Endothelial cell of umbilical vein (primary cell): Measurements from ENCODE around the gene GABARAP. TPM values are rescaled to one million over a fixed set of nuclear protein-coding genes. Genes with fewer than 3 reads are reported as not detected.
A peak's percentile ranks its signal among the peaks of the same experiment; 100 is the strongest.

ENCODE experiments used
- BruUV-seq: library from RNA; stranded (reverse); fragments of 400-500 nt; replicated peaks from 2 replicates; lab custom pipeline; 2021; lab: Mats Ljungman, UMichigan
- CTCF ChIA-PET: fragments of 300-600, 350-600 bp; sonication (Branson Sonifier 250); formaldehyde crosslinking; loops from one replicate; lab custom pipeline; 2021; ENCODE audit warnings: antibody characterized with exemption, inconsistent platforms; lab: Charles Lee
- POLR2A ChIA-PET: fragments of 300-600, 350-600 bp; sonication (Branson Sonifier 250); formaldehyde crosslinking; loops from one replicate; lab custom pipeline; 2021; ENCODE audit warnings: antibody characterized with exemption, inconsistent platforms; lab: Charles Lee
- DNase-seq: peaks from one replicate; pipeline ENCODE4 v3.0.0-alpha.2; 2011; ENCODE audit warnings: low read depth, low spot score
- FAIRE-seq: peaks from 2 replicates; lab custom pipeline; 2011; peaks lifted over from hg19 to GRCh38; lab: Jason Lieb, UNC
- H2AFZ ChIP-seq: 2 replicates; pipeline ENCODE4 v1.6.0; 2012; ENCODE audit warnings: low read depth, low read length, control low read depth, inconsistent platforms
- H3K27ac ChIP-seq: 2 replicates; pipeline ENCODE4 v1.5.1; 2011; ENCODE audit warnings: low read depth, mild to moderate bottlenecking, control low read depth, low read length, moderate library complexity; ENCODE audit not compliant: insufficient read depth
- H3K27me3 ChIP-seq, 2 experiments: 2 replicates each; pipeline versions ENCODE4 v1.6.0 to v1.6.1; 2011; ENCODE audit warnings: low read length in 2 of 2, mixed read lengths in 1 of 2; ENCODE audit not compliant: control insufficient read depth in 2 of 2, insufficient read depth in 2 of 2
- H3K36me3 ChIP-seq, 2 experiments: 2 replicates in 1 of 2; 3 replicates in 1 of 2; pipeline ENCODE4 v1.5.1; 2011; ENCODE audit warnings: low read length in 2 of 2, mild to moderate bottlenecking in 1 of 2, moderate library complexity in 1 of 2; ENCODE audit not compliant: control insufficient read depth in 2 of 2, insufficient read depth in 2 of 2; ENCODE audit errors: extremely low read depth in 1 of 2
- H3K4me1 ChIP-seq: 3 replicates; pipeline ENCODE4 v1.5.1; 2011; ENCODE audit warnings: mild to moderate bottlenecking, low read length; ENCODE audit not compliant: control insufficient read depth, insufficient read depth; ENCODE audit errors: extremely low read depth
- H3K4me2 ChIP-seq: 2 replicates; pipeline ENCODE4 v1.6.1; 2011; ENCODE audit warnings: low read length, control low read depth, mixed read lengths; ENCODE audit not compliant: insufficient read depth
- H3K4me3 ChIP-seq, 3 experiments: fragments of 200-600 bp in 1 of 3; sonication (generic), shearing (Covaris generic) in 1 of 3; replicated peaks in 1 of 3; 2 replicates each; pipeline ENCODE4 v1.5.1; 2011 to 2016; ENCODE audit warnings: control low read depth in 3 of 3, low read length in 3 of 3, mild to moderate bottlenecking in 2 of 3, inconsistent platforms in 1 of 3, low read depth in 1 of 3, moderate library complexity in 1 of 3; ENCODE audit not compliant: insufficient read depth in 1 of 3
- H3K79me2 ChIP-seq: 2 replicates; pipeline ENCODE4 v1.6.0; 2012; ENCODE audit warnings: low read length, inconsistent platforms; ENCODE audit not compliant: control insufficient read depth, insufficient read depth
- H3K9ac ChIP-seq: replicated peaks from 2 replicates; pipeline ENCODE3; 2011; ENCODE audit warnings: low read length, control low read depth; ENCODE audit not compliant: insufficient read depth; ENCODE audit errors: extremely low read depth
- H3K9me1 ChIP-seq: replicated peaks from 3 replicates; pipeline ENCODE4 v1.6.0; 2011; ENCODE audit warnings: mild to moderate bottlenecking, low read length; ENCODE audit not compliant: control insufficient read depth, insufficient read depth; ENCODE audit errors: extremely low read depth
- H3K9me3 ChIP-seq: replicated peaks from 2 replicates; pipeline ENCODE4 v1.5.1; 2012; ENCODE audit warnings: low read length, inconsistent platforms; ENCODE audit not compliant: control insufficient read depth, insufficient read depth
- H4K20me1 ChIP-seq: replicated peaks from 2 replicates; pipeline ENCODE3; 2011; ENCODE audit warnings: mild to moderate bottlenecking, low read length; ENCODE audit not compliant: control insufficient read depth, insufficient read depth; ENCODE audit errors: extremely low read depth
- EZH2 ChIP-seq: IDR thresholded peaks from 2 replicates; pipeline ENCODE4 v1.6.1; 2012; ENCODE audit warnings: borderline replicate concordance, low read depth, mild to moderate bottlenecking, moderate library complexity, low read length, inconsistent platforms; ENCODE audit not compliant: severe bottlenecking
- FOS ChIP-seq: IDR thresholded peaks from 2 replicates; pipeline ENCODE4 v1.6.1; 2011; ENCODE audit warnings: mild to moderate bottlenecking, low read length, moderate library complexity, borderline replicate concordance; ENCODE audit not compliant: insufficient read depth
- GATA2 ChIP-seq: IDR thresholded peaks from 2 replicates; pipeline ENCODE4 v1.7.0; 2011; ENCODE audit warnings: low read depth, mild to moderate bottlenecking, moderate library complexity, mixed read lengths, low read length; ENCODE audit not compliant: insufficient read length, insufficient read depth
- JUN ChIP-seq: IDR thresholded peaks from 2 replicates; pipeline ENCODE4 v1.6.1; 2011; ENCODE audit warnings: borderline replicate concordance, low read depth; ENCODE audit not compliant: insufficient read length, insufficient read depth
- MYC ChIP-seq: IDR thresholded peaks from one replicate; pipeline ENCODE4 v1.6.1; 2011; ENCODE audit warnings: mild to moderate bottlenecking, low read depth, low read length
- POLR2A ChIP-seq: IDR thresholded peaks from 2 replicates; pipeline ENCODE4 v1.6.1; 2012; ENCODE audit warnings: low read depth, mild to moderate bottlenecking, control low read depth, low read length
- dilution Hi-C: fragments of 300-500 bp; cut with MboI; formaldehyde crosslinking; loops from one replicate; pipeline ENCODE4 v1.15.0; 2019; ENCODE audit warnings: low sequenced_read_pairs; ENCODE audit not compliant: extremely low pct_ligation_motif_present
- intact Hi-C: fragments of 100-400 bp; cut with micrococcal nuclease; formaldehyde crosslinking; loops from one replicate; pipeline ENCODE4 v1.10.0; 2022
- polyA plus RNA-seq, 4 experiments: library from polyadenylated mRNA; depleted of rRNA in 3 of 4; stranded (reverse) in 3 of 4; unstranded in 1 of 4; fragments of >200 nt; gene quantifications; 2 replicates each; pipeline versions ENCODE4 v1.2.1 to v1.2.3, GENCODE V29; 2011 to 2012; ENCODE audit warnings: missing spikeins in 1 of 4
- total RNA-seq: library from RNA; stranded (reverse); gene quantifications from 2 replicates; pipeline ENCODE4 v1.2.3, GENCODE V29; 2021
- TF ChIP-seq, protein P1 (sequence below), 2 donors: IDR thresholded peaks; 1 replicate in 1 of 2; 2 replicates in 1 of 2; pipeline ENCODE4 v1.5.1; 2011; ENCODE audit warnings: low read length in 2 of 2, mild to moderate bottlenecking in 2 of 2, moderate library complexity in 2 of 2, control low read depth in 1 of 2, inconsistent platforms in 1 of 2, low read depth in 1 of 2; ENCODE audit not compliant: insufficient read depth in 1 of 2; ENCODE audit errors: extremely low read depth in 1 of 2
- TF ChIP-seq, protein P2 (sequence below): IDR thresholded peaks from 2 replicates; pipeline ENCODE4 v1.6.1; 2011; ENCODE audit not compliant: insufficient read depth, insufficient read length

Gene GABARAP
- total and polyA plus RNA-seq, 2 donors (not counting 3 experiments of a cell fraction or from before 2014, with no cell fraction given) = 401 to 882 TPM

GRCh38 chr17:7215136-7215638 lies 27.1 kb downstream of the GABARAP start:
- Histone ChIP-seq H3K9me3 (no peaks in the 10 kb centered on the region), H3K27ac (no peak overlapping the region), H3K79me2 (peaks cover 20% of the 10 kb centered on the region), H3K9me1 (no peaks in the 10 kb centered on the region), H2AFZ (no peak overlapping the region), H3K4me2 (peak overlapping the region; percentile 50), H3K27me3 (no peaks in the 10 kb centered on the region), H4K20me1 (no peaks in the 10 kb centered on the region), H3K9ac (no peak overlapping the region), H3K36me3 (no peaks in the 10 kb centered on the region), H3K4me1 (peaks cover 34% of the 10 kb centered on the region), H3K4me3 (no peak overlapping the region)
- intact Hi-C loops = loop anchor here (2.0 kb wide), 1 partner anchor 92 kb away; the partner anchor contains the start of gene EIF5A
- BruUV-seq = no TSS peak
- dilution Hi-C loops = no loop called here
- POLR2A ChIA-PET = interaction anchor here (0.6 kb wide), 1 partner anchor 43 kb away, joined by 4 read pairs; no protein-coding TSS in a partner anchor
- FAIRE-seq (no peak), DNase-seq (no peak)
- no peak for TF ChIP-seq EZH2
- no peak for TF ChIP-seq MYC
- CTCF ChIA-PET = interaction anchor here (1.0 to 2.8 kb wide), 4 partner anchors 41 to 170 kb away, joined by 3 to 16 read pairs (median 4); no protein-coding TSS in a partner anchor

DNA sequence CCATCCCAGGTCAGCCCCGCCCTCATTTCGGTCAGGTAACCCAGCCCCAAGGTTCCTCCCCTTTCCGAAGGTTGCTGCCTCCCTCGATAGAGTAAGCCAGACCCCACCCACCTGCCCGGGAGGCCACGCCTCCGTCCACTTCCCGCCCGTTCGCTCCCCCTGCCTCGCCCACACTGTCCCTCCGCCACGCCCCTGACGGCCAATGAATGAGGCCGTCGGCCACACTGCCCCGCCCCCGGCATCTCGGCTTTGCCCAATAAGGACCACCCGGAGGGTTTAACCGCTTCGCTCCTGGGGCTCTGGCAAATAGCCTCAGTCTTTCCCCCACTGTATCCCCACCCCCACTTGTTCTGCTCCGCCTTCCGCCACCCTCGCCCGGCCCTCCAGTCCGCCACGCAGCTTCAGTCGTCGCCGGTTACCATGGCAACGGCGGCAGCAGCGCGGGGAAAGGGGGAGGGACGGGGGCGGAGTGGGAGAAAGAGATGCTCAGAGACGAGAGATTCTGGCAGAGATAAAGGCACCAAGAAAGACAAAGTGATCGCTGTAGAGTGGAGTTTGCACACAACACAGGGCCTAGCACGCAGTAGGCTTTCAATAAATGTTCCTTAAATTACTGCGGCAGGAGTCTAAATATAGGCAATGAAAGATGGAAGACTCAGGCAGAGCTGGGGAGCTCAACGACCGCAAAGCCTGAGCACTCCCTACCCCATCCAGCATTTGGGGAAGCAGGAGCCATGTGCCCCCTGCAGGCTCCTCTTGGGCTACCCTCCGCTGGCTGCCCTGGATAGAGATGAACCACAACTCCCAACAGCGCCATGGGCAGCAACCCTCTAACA lies 27.7 kb downstream of the GABARAP start:
- TF ChIP-seq JUN (no peak), FOS (no peak), GATA2 (peak; percentile 61), MYC (no peak), POLR2A (no peak), EZH2 (no peak)
- TF ChIP-seq, protein P1, sequence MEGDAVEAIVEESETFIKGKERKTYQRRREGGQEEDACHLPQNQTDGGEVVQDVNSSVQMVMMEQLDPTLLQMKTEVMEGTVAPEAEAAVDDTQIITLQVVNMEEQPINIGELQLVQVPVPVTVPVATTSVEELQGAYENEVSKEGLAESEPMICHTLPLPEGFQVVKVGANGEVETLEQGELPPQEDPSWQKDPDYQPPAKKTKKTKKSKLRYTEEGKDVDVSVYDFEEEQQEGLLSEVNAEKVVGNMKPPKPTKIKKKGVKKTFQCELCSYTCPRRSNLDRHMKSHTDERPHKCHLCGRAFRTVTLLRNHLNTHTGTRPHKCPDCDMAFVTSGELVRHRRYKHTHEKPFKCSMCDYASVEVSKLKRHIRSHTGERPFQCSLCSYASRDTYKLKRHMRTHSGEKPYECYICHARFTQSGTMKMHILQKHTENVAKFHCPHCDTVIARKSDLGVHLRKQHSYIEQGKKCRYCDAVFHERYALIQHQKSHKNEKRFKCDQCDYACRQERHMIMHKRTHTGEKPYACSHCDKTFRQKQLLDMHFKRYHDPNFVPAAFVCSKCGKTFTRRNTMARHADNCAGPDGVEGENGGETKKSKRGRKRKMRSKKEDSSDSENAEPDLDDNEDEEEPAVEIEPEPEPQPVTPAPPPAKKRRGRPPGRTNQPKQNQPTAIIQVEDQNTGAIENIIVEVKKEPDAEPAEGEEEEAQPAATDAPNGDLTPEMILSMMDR (IDR thresholded peaks at IDR 0.05; ENCODE audit: extremely low read depth in 1 of 2, insufficient read depth in 1 of 2, low read depth in 1 of 2, low read length in 2 of 2) = peak; percentile 48 to 74
- TF ChIP-seq, protein P2, sequence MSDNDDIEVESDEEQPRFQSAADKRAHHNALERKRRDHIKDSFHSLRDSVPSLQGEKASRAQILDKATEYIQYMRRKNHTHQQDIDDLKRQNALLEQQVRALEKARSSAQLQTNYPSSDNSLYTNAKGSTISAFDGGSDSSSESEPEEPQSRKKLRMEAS = peak; percentile 23
- Histone ChIP-seq H3K79me2 (peaks cover 18% of the 10 kb centered on the region), H4K20me1 (no peaks in the 10 kb centered on the region), H3K9ac (no peak overlapping the region), H3K4me3 (peak overlapping the region in 2 of 3 experiments; percentile 43 to 44), H3K9me3 (no peaks in the 10 kb centered on the region), H3K4me1 (peaks cover 33% of the 10 kb centered on the region), H3K36me3 (no peaks in the 10 kb centered on the region), H3K4me2 (peak overlapping the region; percentile 58), H3K27me3 (no peaks in the 10 kb centered on the region), H3K9me1 (no peaks in the 10 kb centered on the region), H2AFZ (no peak overlapping the region), H3K27ac (peak overlapping the region; percentile 63)
- ChIA-PET CTCF (interaction anchor here (0.6 to 2.8 kb wide), 8 partner anchors 24 to 169 kb away, joined by 3 to 16 read pairs (median 4); partner anchors contain the start of gene PHF23), POLR2A (no interaction called here)
- no TSS peak for BruUV-seq
- intact Hi-C loops = loop anchor here (1.0 to 2.0 kb wide), 3 partner anchors 9 to 92 kb away; partner anchors contain the start of genes EIF5A and ELP5
- FAIRE-seq = peak; percentile 97
- dilution Hi-C loops = no loop called here
- DNase-seq = peak; percentile 99
